Stomach (tissue), 4 donors: ENCODE results near the gene MAPK4.

Experiments
- POLR2A ChIP-seq, 4 donors: fragments of 450-650 bp; IDR thresholded peaks; one replicate each; pipeline ENCODE4 v1.6.1; 2016; ENCODE audit warnings: antibody characterized with exemption in 4 of 4, control low read depth in 2 of 4, mild to moderate bottlenecking in 1 of 4, moderate library complexity in 1 of 4
- TF ChIP-seq, protein P1 (sequence below), 7 experiments: fragments of 450-650 bp in 4 of 7; fragments of 200-600 bp in 3 of 7; sonication (generic) in 3 of 7; IDR thresholded peaks; one replicate each; pipeline ENCODE4 v1.5.1; 2016 to 2019; ENCODE audit warnings: antibody characterized with exemption in 7 of 7, control low read depth in 2 of 7, mild to moderate bottlenecking in 1 of 7

DNA sequence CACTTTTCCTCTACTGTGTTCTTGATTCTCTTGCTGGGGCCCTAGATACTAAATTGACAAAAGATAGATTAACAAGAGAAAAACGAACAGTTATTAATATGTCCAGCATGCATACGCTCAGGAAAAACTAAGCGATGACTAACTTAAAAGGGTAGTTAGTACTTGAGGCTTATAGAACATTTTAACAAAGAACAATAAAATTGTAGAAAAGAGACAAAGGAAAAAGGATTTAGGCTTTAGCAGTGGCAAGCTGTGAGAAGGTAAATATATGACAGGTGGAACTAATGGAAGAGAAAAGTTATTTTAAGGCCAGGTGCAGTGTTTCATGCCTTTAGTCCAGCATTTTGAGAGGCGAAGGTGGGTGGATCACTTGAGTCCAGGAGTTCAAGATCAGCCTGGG is 184.4 kb downstream of the MAPK4 start:
- TF ChIP-seq, protein P1, sequence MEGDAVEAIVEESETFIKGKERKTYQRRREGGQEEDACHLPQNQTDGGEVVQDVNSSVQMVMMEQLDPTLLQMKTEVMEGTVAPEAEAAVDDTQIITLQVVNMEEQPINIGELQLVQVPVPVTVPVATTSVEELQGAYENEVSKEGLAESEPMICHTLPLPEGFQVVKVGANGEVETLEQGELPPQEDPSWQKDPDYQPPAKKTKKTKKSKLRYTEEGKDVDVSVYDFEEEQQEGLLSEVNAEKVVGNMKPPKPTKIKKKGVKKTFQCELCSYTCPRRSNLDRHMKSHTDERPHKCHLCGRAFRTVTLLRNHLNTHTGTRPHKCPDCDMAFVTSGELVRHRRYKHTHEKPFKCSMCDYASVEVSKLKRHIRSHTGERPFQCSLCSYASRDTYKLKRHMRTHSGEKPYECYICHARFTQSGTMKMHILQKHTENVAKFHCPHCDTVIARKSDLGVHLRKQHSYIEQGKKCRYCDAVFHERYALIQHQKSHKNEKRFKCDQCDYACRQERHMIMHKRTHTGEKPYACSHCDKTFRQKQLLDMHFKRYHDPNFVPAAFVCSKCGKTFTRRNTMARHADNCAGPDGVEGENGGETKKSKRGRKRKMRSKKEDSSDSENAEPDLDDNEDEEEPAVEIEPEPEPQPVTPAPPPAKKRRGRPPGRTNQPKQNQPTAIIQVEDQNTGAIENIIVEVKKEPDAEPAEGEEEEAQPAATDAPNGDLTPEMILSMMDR (IDR thresholded peaks at IDR 0.05) = no peak
- TF ChIP-seq POLR2A (IDR thresholded peaks at IDR 0.05) = no peak
